ENCODE measurements around the gene PPP2R5C. TPM values are rescaled to one million over a fixed set of nuclear protein-coding genes. Genes with fewer than 3 reads are reported as not detected.

The PPP2R5C gene
- total RNA-seq, 4 donors from 2014 or later = 66.2 to 211 (median 116) TPM

DNA sequence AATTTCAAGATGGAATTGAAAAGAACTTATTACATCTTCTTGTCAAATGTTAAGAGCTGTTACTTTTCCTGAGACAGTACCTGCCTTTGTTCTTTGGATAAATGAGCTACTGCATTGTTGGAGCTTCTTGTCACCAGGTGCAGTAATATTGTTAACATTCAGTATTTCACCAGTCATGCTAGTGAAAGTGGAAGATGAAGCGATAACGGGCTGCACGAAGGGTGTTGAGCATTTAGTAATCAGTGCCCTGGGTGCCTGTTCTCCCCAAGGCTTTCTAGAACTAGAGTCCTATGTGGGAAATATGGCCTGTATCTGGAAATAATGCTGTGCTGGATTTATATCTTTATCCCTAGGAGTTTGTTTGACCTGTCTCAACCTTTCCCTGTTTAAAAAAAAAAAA lies 83.2 kb downstream of the PPP2R5C start:
- Histone ChIP-seq H3K36me3 (no peaks in the 10 kb centered on the region), H3K4me3 (no peak overlapping the region), H3K27ac (no peak overlapping the region), H3K9me3 (no peaks in the 10 kb centered on the region), H3K4me1 (peaks cover 8 to 23% (median 9%) of the 10 kb centered on the region in 4 donors), H3K27me3 (no peaks in the 10 kb centered on the region)
- no peak for TF ChIP-seq EP300 (IDR thresholded peaks at IDR 0.05; ENCODE audit: low read depth)
- TF ChIP-seq POLR2A (IDR thresholded peaks at IDR 0.05) = no peak
- TF ChIP-seq, protein P1, sequence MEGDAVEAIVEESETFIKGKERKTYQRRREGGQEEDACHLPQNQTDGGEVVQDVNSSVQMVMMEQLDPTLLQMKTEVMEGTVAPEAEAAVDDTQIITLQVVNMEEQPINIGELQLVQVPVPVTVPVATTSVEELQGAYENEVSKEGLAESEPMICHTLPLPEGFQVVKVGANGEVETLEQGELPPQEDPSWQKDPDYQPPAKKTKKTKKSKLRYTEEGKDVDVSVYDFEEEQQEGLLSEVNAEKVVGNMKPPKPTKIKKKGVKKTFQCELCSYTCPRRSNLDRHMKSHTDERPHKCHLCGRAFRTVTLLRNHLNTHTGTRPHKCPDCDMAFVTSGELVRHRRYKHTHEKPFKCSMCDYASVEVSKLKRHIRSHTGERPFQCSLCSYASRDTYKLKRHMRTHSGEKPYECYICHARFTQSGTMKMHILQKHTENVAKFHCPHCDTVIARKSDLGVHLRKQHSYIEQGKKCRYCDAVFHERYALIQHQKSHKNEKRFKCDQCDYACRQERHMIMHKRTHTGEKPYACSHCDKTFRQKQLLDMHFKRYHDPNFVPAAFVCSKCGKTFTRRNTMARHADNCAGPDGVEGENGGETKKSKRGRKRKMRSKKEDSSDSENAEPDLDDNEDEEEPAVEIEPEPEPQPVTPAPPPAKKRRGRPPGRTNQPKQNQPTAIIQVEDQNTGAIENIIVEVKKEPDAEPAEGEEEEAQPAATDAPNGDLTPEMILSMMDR (IDR thresholded peaks at IDR 0.05) = no peak
- no peak for TF ChIP-seq POLR2AphosphoS5 (IDR thresholded peaks at IDR 0.05)
- intact Hi-C loops (cut with DNase I; ENCODE audit: low total_unique reads) (loop anchor here (10.0 kb wide), 1 partner anchor 70 kb away; no protein-coding TSS in a partner anchor), in situ Hi-C loops (cut with MboI; ENCODE audit: low pct_ligation_motif_present in 1 of 4, low pct_unique_long_range_greater_than_20kb in 1 of 4, low sequenced_read_pairs in 3 of 4) (loop anchor here in 1 of 4 donors (10.0 kb wide), 1 partner anchor 70 kb away; no protein-coding TSS in a partner anchor)
- no peak for DNase-seq
- WGBS, 2 donors (ENCODE audit: low coverage in 1 of 2) = 77 to 100% methylated on average over 1 to 3 of the region's 3 CpGs

DNA sequence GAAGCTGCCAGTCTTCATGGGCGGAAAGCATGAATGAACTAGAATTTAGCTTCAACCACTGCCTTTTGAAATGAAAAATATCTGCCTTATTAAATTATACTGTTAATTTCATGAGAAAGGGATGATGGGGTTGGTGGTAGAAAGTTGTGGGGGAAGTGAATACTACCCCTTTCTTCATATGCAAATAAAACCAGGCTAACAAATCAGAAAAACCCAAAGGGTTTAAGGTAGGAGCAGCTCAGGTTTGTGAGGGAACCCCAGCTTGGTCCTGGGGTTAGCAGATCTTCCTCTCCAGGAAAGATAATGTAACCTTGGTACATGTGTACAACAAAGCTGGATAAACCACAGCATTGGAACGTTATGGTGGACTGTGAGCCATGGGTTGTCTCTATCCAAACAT lies 84.0 kb downstream of the PPP2R5C start:
- 50 to 66% methylated on average over 1 to 2 of the region's 2 CpGs for WGBS, 2 donors (ENCODE audit: low coverage in 1 of 2)
- TF ChIP-seq POLR2AphosphoS5 (IDR thresholded peaks at IDR 0.05) (no peak), POLR2A (IDR thresholded peaks at IDR 0.05) (no peak), EP300 (IDR thresholded peaks at IDR 0.05; ENCODE audit: low read depth) (no peak)
- TF ChIP-seq, protein P1 (IDR thresholded peaks at IDR 0.05) = no peak
- no peak for DNase-seq
- no peaks in the 10 kb centered on the region for H3K36me3 ChIP-seq
- in situ Hi-C loops (cut with MboI; ENCODE audit: low pct_ligation_motif_present in 1 of 4, low pct_unique_long_range_greater_than_20kb in 1 of 4, low sequenced_read_pairs in 3 of 4) = loop anchor here in 1 of 4 donors (10.0 kb wide), 1 partner anchor 71 kb away; no protein-coding TSS in a partner anchor
- H3K27ac ChIP-seq = no peak overlapping the region
- H3K4me3 ChIP-seq = no peak overlapping the region
- no peaks in the 10 kb centered on the region for H3K9me3 ChIP-seq
- intact Hi-C loops (cut with DNase I; ENCODE audit: low total_unique reads) = loop anchor here (10.0 kb wide), 1 partner anchor 71 kb away; no protein-coding TSS in a partner anchor
- peaks cover 8 to 26% (median 9%) of the 10 kb centered on the region in 4 donors for H3K4me1 ChIP-seq
- H3K27me3 ChIP-seq = no peaks in the 10 kb centered on the region

GRCh38 chr14:101845896-101846295 lies 84.4 kb downstream of the PPP2R5C start:
- in situ Hi-C loops (cut with MboI; ENCODE audit: low pct_ligation_motif_present in 1 of 4, low pct_unique_long_range_greater_than_20kb in 1 of 4, low sequenced_read_pairs in 3 of 4) = loop anchor here in 1 of 4 donors (10.0 kb wide), 1 partner anchor 71 kb away; no protein-coding TSS in a partner anchor
- 78 to 96% methylated on average over 4 to 10 of the region's 10 CpGs for WGBS, 2 donors (ENCODE audit: low coverage in 1 of 2)
- peaks cover 8 to 28% (median 9%) of the 10 kb centered on the region in 4 donors for H3K4me1 ChIP-seq

GRCh38 chr14:101849125-101849524 lies 87.6 kb downstream of the PPP2R5C start:
- WGBS, 2 donors (ENCODE audit: low coverage in 1 of 2) = 20 to 38% methylated on average over 1 to 10 of the region's 10 CpGs
- no peak overlapping the region for H3K27ac ChIP-seq
- no peak overlapping the region for H3K4me3 ChIP-seq
- DNase-seq = peak; percentile 57
- H3K36me3 ChIP-seq = no peaks in the 10 kb centered on the region
- H3K4me1 ChIP-seq = peaks cover 16 to 42% (median 29%) of the 10 kb centered on the region in 4 donors
- TF ChIP-seq POLR2A (IDR thresholded peaks at IDR 0.05) = no peak
- TF ChIP-seq, protein P1 (IDR thresholded peaks at IDR 0.05) = no peak
- TF ChIP-seq POLR2AphosphoS5 (IDR thresholded peaks at IDR 0.05) = no peak
- no peak for TF ChIP-seq EP300 (IDR thresholded peaks at IDR 0.05; ENCODE audit: low read depth)
- no peaks in the 10 kb centered on the region for H3K9me3 ChIP-seq
- in situ Hi-C loops (cut with MboI; ENCODE audit: low pct_ligation_motif_present in 1 of 4, low pct_unique_long_range_greater_than_20kb in 1 of 4, low sequenced_read_pairs in 3 of 4) (loop anchor here in 1 of 4 donors (10.0 kb wide), 1 partner anchor 74 kb away; no protein-coding TSS in a partner anchor), intact Hi-C loops (cut with DNase I; ENCODE audit: low total_unique reads) (loop anchor here (1.0 to 10.0 kb wide), 2 partner anchors 45 to 74 kb away; no protein-coding TSS in a partner anchor)
- no peaks in the 10 kb centered on the region for H3K27me3 ChIP-seq

More at GRCh38 chr14:101845896-101846295, 84.4 kb downstream of the PPP2R5C start:
- TF ChIP-seq EP300 (IDR thresholded peaks at IDR 0.05; ENCODE audit: low read depth) = no peak
- no peak for TF ChIP-seq POLR2A (IDR thresholded peaks at IDR 0.05)
- TF ChIP-seq, protein P1 (IDR thresholded peaks at IDR 0.05) = no peak
- no peak for TF ChIP-seq POLR2AphosphoS5 (IDR thresholded peaks at IDR 0.05)
- no peak for DNase-seq
- Histone ChIP-seq H3K36me3 (no peaks in the 10 kb centered on the region), H3K9me3 (no peaks in the 10 kb centered on the region), H3K27me3 (no peaks in the 10 kb centered on the region), H3K27ac (no peak overlapping the region), H3K4me3 (no peak overlapping the region)
- intact Hi-C loops (cut with DNase I; ENCODE audit: low total_unique reads) = loop anchor here (10.0 kb wide), 1 partner anchor 71 kb away; no protein-coding TSS in a partner anchor

All from transverse colon (tissue), 4 donors.